H1 (cell line): Measurements from ENCODE around the gene MUS81. TPM values are rescaled to one million over a fixed set of nuclear protein-coding genes. Genes with fewer than 3 reads are reported as not detected.

ENCODE experiments used
- CTCF ChIA-PET: fragments of 300-600 bp; sonication (Branson Sonifier 250); formaldehyde crosslinking; loops from one replicate; lab custom pipeline; 2021; ENCODE audit not compliant: partially characterized antibody; lab: Charles Lee
- POLR2A ChIA-PET: fragments of 300-600 bp; sonication (Branson Sonifier 250); formaldehyde crosslinking; loops from one replicate; lab custom pipeline; 2021; ENCODE audit warnings: inconsistent platforms; ENCODE audit not compliant: partially characterized antibody; lab: Charles Lee
- DNase-seq, 2 experiments: peaks; one replicate each; pipeline versions ENCODE4 v3.0.0 to v3.0.0-alpha.2; 2010 to 2022; ENCODE audit warnings: low spot score in 2 of 2, low read depth in 1 of 2, mixed read lengths in 1 of 2
- FAIRE-seq: peaks from 2 replicates; lab custom pipeline; 2011; peaks lifted over from hg19 to GRCh38; lab: Jason Lieb, UNC
- H2AFZ ChIP-seq: 2 replicates; pipeline ENCODE4 v1.8.1; 2012; ENCODE audit warnings: low read length, inconsistent platforms
- H2AK5ac ChIP-seq: 2 replicates; pipeline ENCODE4 v1.6.1; 2013; ENCODE audit warnings: low read depth, low read length
- H2BK120ac ChIP-seq: replicated peaks from 2 replicates; pipeline ENCODE3; 2013; ENCODE audit warnings: low read depth, low read length, inconsistent platforms
- H2BK12ac ChIP-seq: 2 replicates; pipeline ENCODE4 v1.6.1; 2013; ENCODE audit warnings: low read depth, low read length
- H2BK15ac ChIP-seq: 2 replicates; pipeline ENCODE4 v1.6.1; 2013; ENCODE audit warnings: low read length
- H2BK20ac ChIP-seq: 2 replicates; pipeline ENCODE4 v1.6.1; 2013; ENCODE audit warnings: low read length
- H2BK5ac ChIP-seq: 2 replicates; pipeline ENCODE4 v1.6.1; 2013; ENCODE audit warnings: low read depth, low read length
- H3K14ac ChIP-seq: 2 replicates; pipeline ENCODE4 v1.6.1; 2013; ENCODE audit warnings: inconsistent platforms; ENCODE audit not compliant: insufficient read length
- H3K18ac ChIP-seq: 2 replicates; pipeline ENCODE4 v1.6.1; 2013; ENCODE audit warnings: low read length; ENCODE audit errors: extremely low read depth
- H3K23ac ChIP-seq: 2 replicates; pipeline ENCODE4 v1.6.1; 2013; ENCODE audit warnings: inconsistent platforms; ENCODE audit not compliant: insufficient read length
- H3K23me2 ChIP-seq: 2 replicates; pipeline ENCODE4 v1.6.1; 2013; ENCODE audit warnings: low read depth, low read length
- H3K27ac ChIP-seq: 2 replicates; pipeline ENCODE4 v1.6.1; 2011; ENCODE audit warnings: low read depth, low read length, inconsistent platforms
- H3K27me3 ChIP-seq, 4 experiments: replicated peaks in 1 of 4; 1 replicate in 1 of 4; 2 replicates in 3 of 4; pipeline versions ENCODE4 v1.6.1 to v1.8.1; 2011 to 2013; ENCODE audit warnings: low read length in 3 of 4, mild to moderate bottlenecking in 3 of 4, inconsistent platforms in 2 of 4, mixed read lengths in 2 of 4, moderate library complexity in 1 of 4; ENCODE audit not compliant: control insufficient read depth in 3 of 4, insufficient read depth in 3 of 4; ENCODE audit errors: extremely low read depth in 1 of 4
- H3K36me3 ChIP-seq, 4 experiments: 2 replicates each; pipeline versions ENCODE4 v1.6.1 to v1.8.1; 2011 to 2013; ENCODE audit warnings: mild to moderate bottlenecking in 4 of 4, low read length in 3 of 4, moderate library complexity in 2 of 4, control low read depth in 1 of 4, inconsistent platforms in 1 of 4; ENCODE audit not compliant: insufficient read depth in 4 of 4, control insufficient read depth in 2 of 4
- H3K4ac ChIP-seq: replicated peaks from 2 replicates; pipeline ENCODE3; 2013; ENCODE audit warnings: low read length, low read depth, mixed read lengths, inconsistent platforms; ENCODE audit not compliant: insufficient read length
- H3K4me1 ChIP-seq, 4 experiments: replicated peaks in 1 of 4; 1 replicate in 1 of 4; 2 replicates in 3 of 4; pipeline versions ENCODE4 v1.6.1 to v1.8.1; 2011 to 2013; ENCODE audit warnings: low read length in 3 of 4, inconsistent platforms in 2 of 4, mixed read lengths in 1 of 4; ENCODE audit not compliant: insufficient read depth in 4 of 4, control insufficient read depth in 3 of 4
- H3K4me2 ChIP-seq, 2 experiments: 2 replicates each; pipeline versions ENCODE4 v1.6.1 to v1.8.1; 2011 to 2013; ENCODE audit warnings: low read depth in 2 of 2, low read length in 2 of 2, control low read depth in 1 of 2, inconsistent platforms in 1 of 2, mild to moderate bottlenecking in 1 of 2; ENCODE audit not compliant: insufficient read depth in 1 of 2
- H3K4me3 ChIP-seq, 4 experiments: fragments of 200-600, 300-600 bp in 1 of 4; sonication (generic), shearing (Covaris generic), sonication (Bioruptor Twin) in 1 of 4; 2 replicates each; pipeline versions ENCODE4 v1.5.1 to v1.8.1; 2011 to 2016; ENCODE audit warnings: low read length in 4 of 4, low read depth in 3 of 4, control low read depth in 2 of 4, inconsistent platforms in 2 of 4, mild to moderate bottlenecking in 2 of 4, mixed read lengths in 1 of 4, moderate library complexity in 1 of 4; ENCODE audit not compliant: insufficient read depth in 2 of 4; ENCODE audit errors: extremely low read depth in 1 of 4
- H3K56ac ChIP-seq: replicated peaks from 2 replicates; pipeline ENCODE3; 2013; ENCODE audit warnings: low read depth, mild to moderate bottlenecking, mixed read lengths, low read length, inconsistent platforms; ENCODE audit not compliant: insufficient read length
- H3K79me1 ChIP-seq: 2 replicates; pipeline ENCODE4 v1.6.1; 2013; ENCODE audit warnings: low read depth, low read length, control low read depth
- H3K79me2 ChIP-seq, 2 experiments: 2 replicates each; pipeline versions ENCODE4 v1.6.1 to v1.8.1; 2012 to 2013; ENCODE audit warnings: low read length in 2 of 2, mild to moderate bottlenecking in 2 of 2, inconsistent platforms in 1 of 2; ENCODE audit not compliant: insufficient read depth in 2 of 2, control insufficient read depth in 1 of 2
- H3K9ac ChIP-seq, 4 experiments: replicated peaks in 1 of 4; 1 replicate in 1 of 4; 2 replicates in 3 of 4; pipeline versions ENCODE4 v1.6.1 to v1.8.1; 2011 to 2013; ENCODE audit warnings: low read depth in 3 of 4, low read length in 3 of 4, control low read depth in 2 of 4, mild to moderate bottlenecking in 2 of 4, moderate library complexity in 2 of 4, inconsistent platforms in 1 of 4; ENCODE audit errors: extremely low read depth in 1 of 4
- H3K9me3 ChIP-seq, 2 experiments: 2 replicates each; pipeline versions ENCODE4 v1.6.1 to v1.8.1; 2012 to 2013; ENCODE audit warnings: mild to moderate bottlenecking in 2 of 2, moderate library complexity in 2 of 2, control low read depth in 1 of 2, inconsistent platforms in 1 of 2, low read depth in 1 of 2, low read length in 1 of 2, mixed read lengths in 1 of 2; ENCODE audit not compliant: insufficient read depth in 2 of 2
- H4K20me1 ChIP-seq, 2 experiments: replicated peaks in 1 of 2; 2 replicates each; pipeline versions ENCODE3 to v1.8.1; 2011 to 2013; ENCODE audit warnings: inconsistent platforms in 2 of 2, low read length in 2 of 2, mild to moderate bottlenecking in 1 of 2; ENCODE audit not compliant: insufficient read depth in 2 of 2, control insufficient read depth in 1 of 2
- H4K5ac ChIP-seq: 2 replicates; pipeline ENCODE4 v1.6.1; 2013; ENCODE audit warnings: low read length, low read depth, mixed read lengths, inconsistent platforms; ENCODE audit not compliant: insufficient read length
- H4K8ac ChIP-seq: 2 replicates; pipeline ENCODE4 v1.8.0; 2013; ENCODE audit warnings: mild to moderate bottlenecking, moderate library complexity, low read length, inconsistent platforms; ENCODE audit not compliant: insufficient read depth; ENCODE audit errors: extremely low read depth
- H4K91ac ChIP-seq: replicated peaks from 2 replicates; pipeline ENCODE3; 2013; ENCODE audit warnings: low read length, mixed read lengths, inconsistent platforms; ENCODE audit not compliant: insufficient read length
- WGBS, 2 experiments: shearing (Covaris generic) in 1 of 2; methylation state at CpG; one replicate each; pipeline versions ENCODE4 v1.1.6 to v1.1.7; 2013 to 2015; ENCODE audit warnings: low lambda C conversion rate in 2 of 2, mixed read lengths in 2 of 2, inconsistent platforms in 1 of 2, low coverage in 1 of 2, missing lambda C conversion rate in 1 of 2; ENCODE audit not compliant: insufficient replicate concordance in 2 of 2, insufficient coverage in 1 of 2, insufficient read length in 1 of 2; ENCODE audit errors: extremely low coverage in 1 of 2, missing lambda C conversion rate in 1 of 2; 5-methylcytosine and 5-hydroxymethylcytosine counted together
- polyA plus RNA-seq, 7 experiments: library from polyadenylated mRNA; depleted of rRNA in 3 of 7; stranded (reverse) in 5 of 7; unstranded in 2 of 7; fragments of >200 nt in 5 of 7; fragments of 200-250 nt in 2 of 7; gene quantifications; 1 replicate in 5 of 7; 2 replicates in 1 of 7; 4 replicates in 1 of 7; pipeline versions ENCODE4 v1.2.1 to v1.2.3, GENCODE V29; 2011 to 2013; ENCODE audit warnings: missing spikeins in 2 of 7, mixed read lengths in 2 of 7
- total RNA-seq: library from RNA; stranded (reverse); fragmentation: NEBNext Ultra II Directional; extraction: Animal tissue kit (Norgen Biotek cat#: 25700); gene quantifications from 2 replicates; pipeline ENCODE4 v1.2.1, GENCODE V29; 2021

MUS81 gene
- total and polyA plus RNA-seq, 2 of the 8 experiments (the other 6 are each of a cell fraction or from before 2014, with no cell fraction given) = 30.2 to 31.5 TPM

DNA sequence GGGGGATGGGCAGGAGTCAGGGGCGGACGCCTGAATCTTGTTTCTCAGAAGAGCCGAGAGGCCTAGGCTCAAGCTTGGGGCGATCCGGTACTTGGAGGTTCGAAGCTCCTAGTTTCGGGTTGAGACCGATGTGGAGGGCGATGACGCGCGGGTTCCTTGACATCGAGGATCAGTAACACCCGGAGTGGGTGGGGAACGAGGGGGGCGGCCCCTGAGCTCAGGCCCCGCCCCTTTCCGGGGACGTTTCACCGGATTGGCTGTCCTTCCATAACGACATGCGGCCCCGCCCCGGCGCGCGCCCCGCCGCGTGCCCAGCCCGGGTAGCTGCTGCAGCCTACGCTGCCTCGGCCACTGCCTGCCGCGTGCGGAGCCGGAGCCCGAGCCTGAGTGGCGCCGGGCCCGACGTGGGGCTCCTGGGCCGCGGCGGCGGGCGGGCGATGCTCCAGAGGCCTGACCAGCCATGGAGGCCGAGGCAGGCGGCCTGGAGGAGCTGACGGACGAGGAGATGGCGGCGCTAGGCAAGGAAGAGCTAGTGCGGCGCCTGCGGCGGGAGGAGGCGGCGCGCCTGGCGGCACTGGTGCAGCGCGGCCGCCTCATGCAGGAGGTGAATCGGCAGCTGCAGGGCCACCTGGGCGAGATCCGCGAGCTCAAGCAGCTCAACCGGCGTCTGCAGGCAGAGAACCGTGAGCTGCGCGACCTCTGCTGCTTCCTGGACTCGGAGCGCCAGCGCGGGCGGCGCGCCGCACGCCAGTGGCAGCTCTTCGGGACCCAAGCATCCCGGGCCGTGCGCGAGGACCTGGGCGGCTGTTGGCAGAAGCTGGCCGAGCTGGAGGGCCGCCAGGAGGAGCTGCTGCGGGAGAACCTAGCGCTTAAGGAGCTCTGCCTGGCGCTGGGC, 30.3 kb downstream of the MUS81 start, which contains the start of gene CCDC85B:
Gene CCDC85B (plus strand): TSS at position 350 of the 895 bp plus-strand sequence. CDS start 111 bp downstream, at position 461.
- H3K27ac ChIP-seq = peak within 1 kb of the TSS; percentile 75; the same call in 1 of the 2 replicates
- H4K8ac ChIP-seq = peak within 1 kb of the TSS; percentile 96
- H3K4ac ChIP-seq = no peak within 1 kb of the TSS
- peak within 1 kb of the TSS; percentile 49 for H4K5ac ChIP-seq
- no peak within 1 kb of the TSS for H2AK5ac ChIP-seq
- H3K9ac ChIP-seq = peak within 1 kb of the TSS; percentile 58 to 79 (median 70)
- peak within 1 kb of the TSS; percentile 94 to 97 for H3K4me2 ChIP-seq
- 4% methylated on average over 52 of the region's 94 CpGs; no CpG with 5 or more reads in 1 of the 2 experiments for WGBS, 2 experiments
- peak within 1 kb of the TSS; percentile 78 for H3K56ac ChIP-seq
- peaks cover 0 to 14% (median 8%) of the 10 kb centered on the region in 4 experiments; a peak in 6 of 7 replicates for H3K27me3 ChIP-seq
- H2BK20ac ChIP-seq = no peak within 1 kb of the TSS
- peaks cover 2 to 4% of the 10 kb centered on the region in 2 experiments for H4K20me1 ChIP-seq
- H2AFZ ChIP-seq = no peak within 1 kb of the TSS; the same call in 1 of the 2 replicates
- H2BK12ac ChIP-seq = peak within 1 kb of the TSS; percentile 39; the same call in 1 of the 2 replicates
- H3K79me1 ChIP-seq = no peaks in the 10 kb centered on the region
- peaks cover 25% of the 10 kb centered on the region for H3K23me2 ChIP-seq
- peak within 1 kb of the TSS; percentile 83 for H3K18ac ChIP-seq
- peaks cover 0 to 30% (median 12%) of the 10 kb centered on the region in 4 experiments; a peak in 5 of 7 replicates for H3K4me1 ChIP-seq
- POLR2A ChIA-PET = interaction anchor here (0.7 to 39.7 kb wide), 19 partner anchors 9 to 399 kb away, joined by 3 to 1071 read pairs (median 4); partner anchors contain the start of genes C11orf68, CFL1, CST6 and EFEMP2
- no peak within 1 kb of the TSS for H3K23ac ChIP-seq
- no peak within 1 kb of the TSS for H3K14ac ChIP-seq
- no peak within 1 kb of the TSS; the same call in 1 of the 2 replicates for H2BK15ac ChIP-seq
- H3K4me3 ChIP-seq = peak within 1 kb of the TSS; percentile 74 to 82 (median 78)
- H3K36me3 ChIP-seq = peaks cover 1 to 6% (median 4%) of the 10 kb centered on the region in 4 experiments; a peak in 4 of 8 replicates
- H2BK120ac ChIP-seq = peak within 1 kb of the TSS; percentile 65
- FAIRE-seq = no peak
- DNase-seq = peak in 1 of 2 experiments; percentile 95
- no peaks in the 10 kb centered on the region for H3K9me3 ChIP-seq
- CTCF ChIA-PET = interaction anchor here (0.7 to 19.6 kb wide), 39 partner anchors 8 to 450 kb away, joined by 3 to 283 read pairs (median 6); partner anchors contain the start of genes AP5B1, BANF1, C11orf68 and CFL1
- H3K79me2 ChIP-seq = peaks cover 0 to 4% of the 10 kb centered on the region in 2 experiments; a peak in 1 of 4 replicates
- peak within 1 kb of the TSS; percentile 24; the same call in 1 of the 2 replicates for H2BK5ac ChIP-seq
- H4K91ac ChIP-seq = peak within 1 kb of the TSS; percentile 92
